GM18868 (cell line): ENCODE measurements around the gene NEUROD2.
"Not testable (repeated sequence)": the region's sequence is repeated elsewhere in the genome, so short reads cannot be mapped to it uniquely, and the experiment has no call there.

Source experiments
- ATAC-seq: cut with Tn5 transposase; IDR thresholded peaks from one replicate; pipeline ENCODE4 v1.9.1; 2021; ENCODE audit warnings: mild to moderate bottlenecking, moderate library complexity; ENCODE audit not compliant: unreplicated experiment

NEUROD2 gene

GRCh38 chr17:39603304-39604016 lies 4.3 kb downstream of the NEUROD2 start:
- no peak for ATAC-seq

GRCh38 chr17:39602533-39603303 lies 5.0 kb downstream of the NEUROD2 start:
- ATAC-seq: no peak

- no peak for ATAC-seq
Observed at GRCh38 chr17:39601758-39602532, 5.8 kb downstream of the NEUROD2 start.

- ATAC-seq: no peak
Observed at GRCh38 chr17:39600997-39601597, 6.6 kb downstream of the NEUROD2 start.

- no peak for ATAC-seq
Observed at GRCh38 chr17:39600288-39600996, 7.3 kb downstream of the NEUROD2 start.

- no peak for ATAC-seq
Observed at GRCh38 chr17:39599665-39600231, 8.0 kb downstream of the NEUROD2 start.

GRCh38 chr17:39599004-39599664 lies 8.6 kb downstream of the NEUROD2 start:
- no peak for ATAC-seq

GRCh38 chr17:39598630-39599003 lies 9.1 kb downstream of the NEUROD2 start:
- no peak for ATAC-seq

- no peak for ATAC-seq
Observed at GRCh38 chr17:39598047-39598481, 9.7 kb downstream of the NEUROD2 start.

GRCh38 chr17:39597372-39598046 lies 10.2 kb downstream of the NEUROD2 start:
- ATAC-seq: no peak

- ATAC-seq: no peak
Observed at GRCh38 chr17:39596543-39597267, 11.0 kb downstream of the NEUROD2 start.

GRCh38 chr17:39595928-39596510 lies 11.7 kb downstream of the NEUROD2 start:
- ATAC-seq: no peak

- no peak for ATAC-seq
Observed at GRCh38 chr17:39595294-39595693, 12.4 kb downstream of the NEUROD2 start.

- ATAC-seq: no peak
Observed at GRCh38 chr17:39593371-39593770, 14.3 kb downstream of the NEUROD2 start.

- ATAC-seq: no peak
Observed at GRCh38 chr17:39591958-39592954, 15.5 kb downstream of the NEUROD2 start.

GRCh38 chr17:39590180-39590579 lies 17.5 kb downstream of the NEUROD2 start:
- ATAC-seq: not testable (repeated sequence)

GRCh38 chr17:39582658-39583057 lies 25.1 kb downstream of the NEUROD2 start:
- ATAC-seq: no peak
